ENCODE results near the gene PPP2R5C. TPM values are rescaled to one million over a fixed set of nuclear protein-coding genes. Genes with fewer than 3 reads are reported as not detected.
A peak's percentile ranks its signal among the peaks of the same experiment; 100 is the strongest.

PPP2R5C gene
- total and polyA plus RNA-seq, 11 donors: 99.4 to 248 (median 204) TPM

- intact Hi-C loops (cut with DNase I): loop anchor here in 4 of 10 donors (5.0 to 10.0 kb wide), 4 partner anchors 55 to 200 kb away; partner anchors contain the start of gene DYNC1H1 (in 1 of the 4)
- WGBS, 4 donors: 28 to 38% (median 33%) methylated on average over 4 of the region's 4 CpGs
- peak overlapping the region in 7 of 12 donors; percentile 74 to 91 (median 81) for H3K27ac ChIP-seq
These were observed 1.1 kb downstream of the PPP2R5C start for GRCh38 chr14:101762530-101763101.

GRCh38 chr14:101763941-101764709 is 2.6 kb downstream of the PPP2R5C start:
- DNase-seq (no peak), ATAC-seq (no peak)
- H3K4me1 ChIP-seq: peaks cover 0 to 30% (median 11%) of the 10 kb centered on the region in 12 donors
- H3K36me3 ChIP-seq: peaks cover 0 to 39% (median 31%) of the 10 kb centered on the region in 9 donors
- H3K27ac ChIP-seq: no peak overlapping the region
- TF ChIP-seq POLR2A (IDR thresholded peaks at IDR 0.05): no peak
- no peak for TF ChIP-seq CTCF (IDR thresholded peaks at IDR 0.05)
- intact Hi-C loops (cut with DNase I): loop anchor here in 4 of 10 donors (5.0 to 10.0 kb wide), 4 partner anchors 57 to 198 kb away; partner anchors contain the start of gene DYNC1H1 (in 1 of the 4)
- H3K27me3 ChIP-seq: no peaks in the 10 kb centered on the region
- 84 to 88% (median 86%) methylated on average over 10 of the region's 10 CpGs for WGBS, 4 donors
- H3K4me3 ChIP-seq: no peak overlapping the region
- H3K9me3 ChIP-seq: no peaks in the 10 kb centered on the region

More at GRCh38 chr14:101762530-101763101, 1.1 kb downstream of the PPP2R5C start:
- peaks cover 0 to 36% (median 31%) of the 10 kb centered on the region in 9 donors for H3K36me3 ChIP-seq
- peaks cover 0 to 30% (median 11%) of the 10 kb centered on the region in 12 donors for H3K4me1 ChIP-seq
- H3K27me3 ChIP-seq: no peaks in the 10 kb centered on the region
- no peaks in the 10 kb centered on the region for H3K9me3 ChIP-seq
- H3K4me3 ChIP-seq: peak overlapping the region; percentile 62 to 98 (median 80)
- TF ChIP-seq POLR2A (IDR thresholded peaks at IDR 0.05): no peak
- TF ChIP-seq CTCF (IDR thresholded peaks at IDR 0.05): no peak
- no peak for DNase-seq
- no peak for ATAC-seq

DNA sequence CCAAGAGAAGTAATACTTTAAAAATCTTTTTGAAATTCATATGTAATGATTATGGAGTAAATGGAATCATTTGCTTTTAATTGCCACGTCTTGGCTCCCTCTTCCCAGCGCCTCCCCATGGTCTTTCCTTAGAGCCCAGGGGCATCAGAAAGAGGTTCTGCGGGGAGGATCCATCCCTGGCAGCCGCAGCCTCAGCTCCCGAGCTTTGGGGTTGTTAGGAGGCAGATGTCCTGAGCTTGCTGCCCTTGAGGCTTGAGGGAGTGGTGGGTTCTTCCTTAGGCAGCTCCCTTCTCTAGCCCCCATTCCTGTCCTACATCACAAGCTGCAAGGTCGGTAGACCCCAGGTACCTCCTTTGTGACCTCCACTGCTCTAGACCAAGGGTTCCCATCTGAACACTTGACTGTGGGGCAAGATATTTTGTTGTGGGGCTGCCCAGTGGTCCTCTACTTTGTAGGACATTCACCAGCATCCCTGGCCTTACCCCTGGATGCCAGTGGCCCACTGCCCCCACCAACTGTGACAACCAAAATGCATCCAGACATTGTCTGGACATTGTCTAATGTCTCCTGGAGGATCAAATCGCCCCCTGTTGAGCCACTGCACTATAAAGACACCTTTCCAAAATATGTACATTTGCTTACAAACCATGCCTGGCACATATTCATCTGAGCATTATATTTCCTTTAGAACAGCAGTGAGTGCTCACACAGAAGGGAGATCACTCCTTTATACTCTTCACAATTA is 6.3 kb downstream of the PPP2R5C start:
- Histone ChIP-seq H3K4me3 (no peak overlapping the region), H3K4me1 (peaks cover 0 to 23% (median 9%) of the 10 kb centered on the region in 12 donors), H3K27me3 (no peaks in the 10 kb centered on the region), H3K9me3 (no peaks in the 10 kb centered on the region), H3K36me3 (peaks cover 0 to 39% (median 31%) of the 10 kb centered on the region in 9 donors), H3K27ac (no peak overlapping the region)
- no peak for ATAC-seq
- TF ChIP-seq CTCF (IDR thresholded peaks at IDR 0.05): no peak
- intact Hi-C loops (cut with DNase I): loop anchor here in 1 of 10 donors (10.0 kb wide), 1 partner anchor 137 kb away; no protein-coding TSS in a partner anchor
- WGBS, 4 donors: 86 to 90% (median 89%) methylated on average over 7 of the region's 7 CpGs
- no peak for DNase-seq
